ENCODE data around the gene UBAC2.
"Not testable (repeated sequence)": the region's sequence is repeated elsewhere in the genome, so short reads cannot be mapped to it uniquely, and the experiment has no call there.

The UBAC2 gene

DNA sequence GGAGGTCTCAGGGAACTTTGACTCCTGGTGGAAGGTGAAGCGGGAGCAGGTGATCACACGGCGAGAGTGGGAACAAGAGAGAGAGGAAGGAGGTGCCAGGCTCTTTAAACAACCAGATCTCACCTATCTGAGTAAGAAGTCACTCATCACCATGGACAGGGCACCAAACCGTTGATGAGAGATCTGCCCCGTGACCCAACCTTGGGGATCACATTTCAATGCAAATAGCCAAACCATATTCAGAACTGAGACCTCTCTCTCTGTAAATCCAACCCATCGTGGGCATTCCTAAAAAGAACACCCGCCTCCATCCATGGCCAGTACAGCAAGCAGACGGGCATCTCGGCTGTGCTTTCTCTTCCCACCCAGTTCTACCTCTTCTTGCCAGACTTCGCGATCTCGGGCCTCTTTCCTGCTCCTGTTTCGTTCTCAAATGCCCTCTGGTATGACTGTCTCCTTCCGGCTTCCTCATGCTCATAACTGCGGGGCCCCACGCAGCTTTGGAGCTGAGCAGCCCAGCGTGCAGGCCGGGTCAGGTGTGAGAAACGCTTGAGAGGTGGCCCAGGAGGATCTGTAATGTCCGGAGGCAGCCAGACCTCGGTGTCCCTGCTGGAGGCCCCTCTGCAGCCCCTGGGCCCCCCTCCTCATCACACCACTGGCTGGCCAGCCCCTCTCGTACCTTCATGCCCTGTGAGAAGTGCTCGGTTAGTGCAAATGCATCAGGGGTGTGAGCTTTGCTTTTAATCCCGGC is 203.5 kb downstream of the UBAC2 start:
- DNase-seq: peak; percentile 68

DNA sequence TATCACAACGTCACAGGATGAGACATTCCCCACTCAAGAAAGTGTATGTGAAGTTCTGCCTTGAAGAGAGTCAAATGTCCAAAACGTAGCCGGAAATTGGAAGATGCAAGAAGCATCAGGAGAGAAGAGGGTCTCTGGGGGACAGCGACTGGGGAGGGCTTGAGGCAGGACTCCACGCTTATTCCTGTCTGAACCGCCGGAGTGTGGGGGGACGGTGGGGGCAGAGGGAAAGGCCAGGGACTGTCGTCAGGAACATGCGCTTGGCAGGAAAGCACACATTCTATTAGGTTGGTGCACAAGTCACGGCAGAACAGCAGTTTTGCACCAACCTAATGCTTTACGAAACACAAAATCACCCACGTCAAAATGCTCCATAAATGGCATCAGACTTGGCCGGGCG is 205.3 kb downstream of the UBAC2 start:
- no peak for DNase-seq

DNA sequence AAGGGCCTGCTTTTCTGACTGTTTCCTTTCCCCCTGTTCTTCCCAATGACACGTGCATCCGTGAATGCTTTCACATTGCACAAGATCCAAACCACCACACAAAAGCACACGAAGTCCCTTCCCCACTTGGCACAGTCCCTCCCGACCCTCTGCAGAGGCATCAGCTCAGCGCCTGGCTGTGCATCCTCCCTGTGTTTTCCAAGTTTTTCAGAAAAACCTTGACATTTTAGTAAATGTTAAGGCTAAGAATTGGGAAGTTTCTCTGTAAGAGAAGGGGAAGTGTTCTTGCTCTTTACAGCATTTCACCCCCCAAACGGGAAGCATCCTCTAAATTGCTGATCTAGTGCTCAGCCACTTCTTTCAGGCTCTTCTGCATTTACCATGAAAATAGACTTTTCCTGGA is 206.1 kb downstream of the UBAC2 start:
- DNase-seq: no peak

DNA sequence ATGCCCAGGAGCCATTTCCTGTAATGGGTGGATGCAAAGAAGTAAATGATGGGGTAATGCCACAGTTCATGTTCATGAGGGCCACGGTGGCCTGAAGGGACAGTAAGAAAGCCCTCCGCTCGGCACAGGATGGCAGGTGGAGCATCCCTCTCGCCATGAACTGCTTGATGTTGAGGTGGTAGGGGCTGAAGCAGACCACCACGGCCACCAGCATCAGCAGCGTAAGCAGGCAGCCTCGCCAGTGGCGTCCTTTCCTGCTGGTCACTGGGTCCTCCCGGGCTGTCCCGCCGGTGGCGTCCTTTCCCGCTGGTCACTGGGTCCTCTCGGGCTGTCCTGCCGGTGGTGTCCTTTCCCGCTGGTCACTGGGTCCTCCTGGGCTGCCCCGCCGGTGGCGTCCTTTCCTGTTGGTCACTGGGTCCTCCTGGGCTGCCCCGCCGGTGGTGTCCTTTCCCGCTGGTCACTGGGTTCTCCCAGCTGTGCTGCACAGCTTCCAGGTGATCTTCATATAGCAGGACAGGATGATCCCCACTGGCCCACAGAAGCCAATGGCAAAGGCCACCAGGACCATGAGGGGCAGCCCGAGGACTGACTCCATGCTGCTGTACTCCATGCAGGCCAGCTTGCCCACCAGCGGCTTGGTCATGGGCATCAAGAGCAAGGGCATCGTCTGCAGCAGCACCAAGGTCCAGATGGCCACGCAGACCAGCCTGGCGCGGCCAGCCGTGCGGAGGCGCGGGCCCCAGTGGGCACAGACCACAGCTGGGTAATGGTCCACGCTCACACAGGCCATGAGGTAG is 207.4 kb downstream of the UBAC2 start:
- DNase-seq: no peak

DNA sequence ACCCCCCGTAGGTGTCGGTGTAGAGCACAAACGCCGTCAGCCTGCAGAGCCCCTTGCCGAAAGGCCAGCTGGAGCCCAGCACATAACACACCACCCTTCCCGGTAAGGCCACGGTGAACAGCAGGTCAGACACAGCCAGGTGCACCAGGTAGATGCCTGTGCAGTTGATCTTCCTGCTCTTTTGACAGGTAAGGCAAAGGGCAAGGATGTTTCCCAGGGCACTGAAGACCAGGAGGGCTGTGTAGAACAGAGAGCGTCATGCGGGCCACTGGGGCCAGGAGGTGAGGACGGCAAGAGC is 208.0 kb downstream of the UBAC2 start:
- DNase-seq: no peak

DNA sequence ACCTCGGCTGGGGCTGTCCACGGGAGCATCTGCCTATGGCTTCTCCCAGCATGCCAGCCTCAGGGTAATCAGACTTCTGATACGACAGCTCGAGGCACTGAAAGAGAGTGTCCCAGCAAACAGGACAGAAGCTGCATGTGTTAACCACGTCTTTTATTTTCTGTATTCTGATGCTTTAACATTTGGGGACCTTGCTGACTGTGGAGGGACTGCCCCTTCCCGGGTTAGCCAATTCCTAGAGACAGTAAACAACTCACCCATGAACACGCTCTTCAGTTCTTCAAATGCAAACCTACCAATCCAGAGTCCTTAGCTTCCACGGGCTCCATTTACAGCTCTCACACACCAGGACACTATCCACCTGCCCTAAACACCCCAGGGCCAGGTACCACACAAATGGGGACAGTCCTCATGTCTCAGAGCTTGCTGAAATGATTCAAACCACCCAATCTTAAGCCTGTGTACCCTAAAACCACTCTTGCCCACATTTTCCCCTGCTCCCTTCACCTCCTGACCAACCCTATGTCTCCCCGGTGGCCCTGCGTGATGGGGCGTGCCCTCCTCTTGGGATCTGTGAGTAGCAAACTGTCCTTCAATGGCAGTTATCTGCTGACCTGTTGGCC is 208.9 kb downstream of the UBAC2 start:
- DNase-seq: not testable (repeated sequence)

DNA sequence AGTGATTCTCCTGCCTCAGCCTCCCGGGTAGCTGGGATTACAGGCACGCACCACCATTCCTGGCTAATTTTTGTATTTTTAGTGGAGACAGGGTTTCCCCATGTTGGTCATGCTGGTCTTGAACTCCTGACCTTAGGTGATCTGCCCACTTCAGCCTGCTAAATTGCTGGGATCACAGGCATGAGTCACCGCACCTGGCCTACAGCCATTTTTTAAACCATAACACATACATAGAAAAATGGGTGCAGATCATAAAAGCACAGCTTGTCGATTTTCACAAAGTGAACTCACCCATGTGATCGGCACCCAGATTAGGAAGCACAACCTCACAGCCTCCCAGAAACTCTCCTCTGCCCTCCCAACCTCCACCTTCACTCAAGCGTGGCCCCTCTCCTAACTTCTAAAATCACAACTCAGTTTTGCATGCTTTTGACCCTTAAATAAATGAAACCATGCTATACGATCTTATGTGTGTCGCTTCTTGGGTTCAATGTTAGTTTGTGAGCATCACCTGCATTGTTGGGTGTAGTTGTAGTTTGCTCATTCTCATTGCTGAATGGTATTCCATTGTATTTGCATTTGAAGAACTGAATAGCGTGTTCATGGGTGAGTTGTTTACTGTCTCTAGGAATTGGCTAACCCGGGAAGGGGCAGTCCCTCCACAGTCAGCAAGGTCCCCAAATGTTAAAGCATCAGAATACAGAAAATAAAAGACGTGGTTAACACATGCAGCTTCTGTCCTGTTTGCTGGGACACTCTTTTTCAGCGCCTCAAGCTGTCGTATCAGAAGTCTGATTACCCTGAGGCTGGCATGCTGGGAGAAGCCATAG is 210.2 kb downstream of the UBAC2 start:
- DNase-seq: not testable (repeated sequence)

DNA sequence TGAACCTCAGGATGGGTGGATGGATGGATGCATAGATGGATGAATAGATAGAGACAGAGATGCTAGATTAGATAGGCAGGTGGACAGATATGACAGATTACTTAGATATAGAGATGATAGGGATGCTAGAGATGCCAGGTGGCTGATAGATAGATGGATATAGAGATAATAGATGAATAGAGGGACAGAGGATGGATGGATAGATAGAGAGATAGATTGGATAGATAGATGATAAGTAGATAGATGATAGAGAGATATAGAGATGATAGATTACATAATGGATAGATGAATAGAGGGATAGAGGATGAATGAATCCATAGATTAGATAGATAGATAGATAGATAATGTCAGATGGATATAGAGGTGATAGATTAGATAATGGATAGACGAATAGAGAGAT is 212.2 kb downstream of the UBAC2 start:
- no peak for DNase-seq

DNA sequence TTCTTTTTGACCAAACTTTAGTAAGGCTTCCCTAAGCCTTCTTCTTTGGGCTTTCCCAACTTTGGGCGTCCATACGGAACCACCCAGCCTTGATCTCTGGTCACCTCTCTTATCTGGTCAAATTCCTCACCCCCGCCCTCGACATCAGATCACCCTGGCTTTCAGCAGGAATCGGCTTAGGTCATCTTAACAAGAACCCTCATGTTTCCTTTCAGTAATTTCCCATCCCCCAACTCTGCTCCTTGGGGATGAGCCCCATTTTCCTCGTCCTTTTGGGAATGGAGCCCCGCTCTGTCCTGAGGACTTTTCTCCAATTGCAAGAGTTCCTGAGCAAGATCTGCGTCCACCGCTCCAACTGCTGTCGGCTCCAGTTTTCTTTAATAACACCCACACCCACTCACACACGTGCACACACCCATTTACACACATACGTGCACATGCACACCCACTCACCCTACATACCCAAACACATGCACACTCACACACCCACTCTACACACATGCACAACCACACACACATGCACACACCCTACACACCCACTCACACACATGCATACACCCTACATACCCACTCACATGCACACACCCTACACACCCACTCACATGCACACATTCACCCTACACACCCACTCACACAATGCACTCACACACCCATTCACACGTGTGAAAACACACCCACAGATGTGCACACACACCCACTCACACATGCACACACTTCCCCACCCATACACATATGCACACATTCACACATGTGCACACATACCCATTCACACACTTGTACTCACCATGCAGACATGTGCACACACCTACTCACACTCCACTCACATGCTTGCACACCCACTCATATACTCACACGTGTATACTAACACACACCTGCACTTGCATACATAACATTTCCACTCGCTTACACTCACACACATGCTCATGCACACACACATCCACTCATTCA is 213.7 kb downstream of the UBAC2 start:
- no peak for DNase-seq

DNA sequence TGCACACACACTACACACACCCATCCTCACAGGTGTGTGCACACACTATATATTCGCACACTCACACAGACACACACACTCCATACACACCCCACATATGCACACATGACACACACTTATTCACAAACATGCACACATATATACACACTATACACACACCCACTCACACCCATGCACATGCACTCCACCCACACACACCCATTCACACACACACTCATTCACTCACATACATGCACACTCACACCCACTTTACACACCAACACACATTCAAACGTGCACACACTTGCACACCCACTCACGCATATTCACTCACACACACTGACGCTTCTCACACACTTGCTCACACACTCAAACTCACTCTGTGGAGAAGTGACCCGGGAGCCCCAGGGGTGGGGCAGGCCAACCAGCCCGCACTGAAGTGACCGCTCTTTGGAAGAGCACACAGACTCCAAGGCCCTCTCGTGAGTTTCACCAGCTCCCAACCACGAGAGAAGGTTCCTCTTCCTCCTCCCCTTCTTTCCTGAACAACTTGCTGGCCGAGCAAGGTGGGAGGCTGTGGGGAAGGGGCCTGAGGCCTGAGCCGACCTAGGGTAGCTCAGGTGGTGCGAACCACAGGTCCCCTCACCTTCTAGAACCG is 214.5 kb downstream of the UBAC2 start:
- DNase-seq: no peak

DNA sequence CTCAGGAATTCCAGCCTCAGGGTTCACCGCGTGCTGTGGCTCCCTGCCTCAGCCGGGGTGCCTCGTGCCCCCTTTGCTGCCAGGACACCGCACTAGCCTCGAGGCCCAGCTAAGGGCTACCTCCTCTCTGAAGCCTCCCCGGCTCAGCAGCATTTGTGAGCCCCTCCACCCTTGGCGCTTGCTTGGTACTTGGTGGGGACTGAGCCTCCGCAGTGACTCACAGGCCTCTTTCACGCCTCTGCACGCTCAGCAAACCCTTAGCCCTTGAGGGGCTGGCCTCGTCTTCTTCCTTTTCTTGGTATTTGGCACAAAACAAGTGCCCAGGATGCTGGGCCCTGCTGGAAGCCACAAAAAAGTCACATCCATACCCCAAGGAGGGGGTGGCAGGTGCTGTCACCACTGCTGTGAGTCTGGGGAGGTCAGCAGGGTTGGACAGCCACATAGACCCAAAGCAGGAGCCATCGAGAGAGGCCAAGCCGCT is 215.2 kb downstream of the UBAC2 start:
- no peak for DNase-seq

DNA sequence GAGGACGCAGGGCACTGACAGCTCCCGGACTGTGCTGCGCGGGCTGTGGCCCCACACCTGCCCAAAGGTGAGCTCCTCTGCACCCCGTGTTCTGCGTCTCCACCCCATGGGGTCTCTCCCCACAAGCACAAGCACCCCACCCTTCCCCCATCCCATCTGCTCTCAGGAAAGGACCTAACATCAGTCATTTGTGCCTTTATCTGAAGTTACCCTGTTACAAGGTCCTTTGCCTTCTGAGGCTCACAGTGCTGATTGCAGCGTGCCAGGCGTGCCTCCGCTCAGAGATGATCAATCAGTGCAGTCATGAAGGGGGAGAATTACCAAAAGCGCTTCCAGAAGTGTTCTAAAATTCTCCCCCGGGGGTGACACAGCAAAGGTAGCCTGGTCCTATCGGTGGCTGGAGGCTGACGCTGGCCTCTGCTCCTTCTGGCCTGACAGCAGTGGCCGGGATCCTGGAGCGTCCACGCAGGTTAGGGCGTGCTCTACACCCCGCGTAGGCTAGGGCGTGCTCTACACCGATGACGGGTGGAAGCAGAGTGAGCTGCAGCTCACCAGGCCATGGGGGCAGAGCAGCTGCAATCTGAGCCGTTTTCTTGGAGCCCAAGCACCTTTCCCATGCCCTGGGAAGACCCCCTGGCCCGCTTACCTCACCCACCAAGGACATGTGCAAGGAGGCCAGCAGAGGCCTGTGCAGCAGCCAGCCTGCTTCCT is 215.9 kb downstream of the UBAC2 start:
- DNase-seq: no peak

DNA sequence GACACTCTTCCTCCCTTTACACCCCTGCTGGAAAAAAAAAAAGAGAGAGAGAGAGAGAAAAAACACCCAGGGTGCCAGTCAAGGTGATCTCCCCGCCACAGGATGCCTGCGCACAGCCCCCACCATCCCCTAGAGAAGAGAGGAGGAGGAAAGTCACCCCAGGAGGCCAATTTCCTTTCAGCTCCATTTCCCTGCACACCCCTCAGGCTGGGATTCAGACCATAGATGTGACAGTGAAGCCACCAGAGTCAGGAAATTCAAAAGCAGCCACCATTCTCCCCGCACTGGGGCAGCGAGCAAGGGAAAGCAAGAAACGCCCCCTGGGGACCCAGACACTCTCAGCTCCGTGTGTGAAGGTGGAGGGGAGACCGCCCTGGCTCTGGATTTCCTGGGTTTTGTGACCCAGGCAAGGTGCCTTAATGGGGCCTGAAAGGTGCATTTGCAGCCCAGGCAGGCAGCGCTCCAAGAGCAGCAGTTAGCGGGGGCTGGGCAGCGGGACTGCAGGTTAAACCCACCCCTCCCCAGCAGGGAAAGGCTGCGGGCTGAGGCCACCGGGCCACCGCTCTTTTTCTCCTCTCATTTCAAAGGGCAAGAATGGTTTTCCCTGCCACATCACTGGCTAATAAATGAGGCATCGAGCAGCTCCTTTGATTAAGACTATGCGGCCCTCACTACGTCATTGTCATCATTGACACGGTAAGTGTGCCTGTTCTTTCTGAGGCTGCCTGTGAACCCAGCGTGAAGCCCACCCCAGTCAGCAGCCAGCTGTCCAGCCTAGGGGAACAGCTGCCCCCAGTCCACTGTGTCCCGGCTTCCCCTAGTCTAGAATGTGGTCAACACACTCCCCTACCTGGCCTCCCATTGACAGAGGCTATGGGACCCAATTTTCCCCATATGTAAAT is 216.8 kb downstream of the UBAC2 start:
- no peak for DNase-seq

DNA sequence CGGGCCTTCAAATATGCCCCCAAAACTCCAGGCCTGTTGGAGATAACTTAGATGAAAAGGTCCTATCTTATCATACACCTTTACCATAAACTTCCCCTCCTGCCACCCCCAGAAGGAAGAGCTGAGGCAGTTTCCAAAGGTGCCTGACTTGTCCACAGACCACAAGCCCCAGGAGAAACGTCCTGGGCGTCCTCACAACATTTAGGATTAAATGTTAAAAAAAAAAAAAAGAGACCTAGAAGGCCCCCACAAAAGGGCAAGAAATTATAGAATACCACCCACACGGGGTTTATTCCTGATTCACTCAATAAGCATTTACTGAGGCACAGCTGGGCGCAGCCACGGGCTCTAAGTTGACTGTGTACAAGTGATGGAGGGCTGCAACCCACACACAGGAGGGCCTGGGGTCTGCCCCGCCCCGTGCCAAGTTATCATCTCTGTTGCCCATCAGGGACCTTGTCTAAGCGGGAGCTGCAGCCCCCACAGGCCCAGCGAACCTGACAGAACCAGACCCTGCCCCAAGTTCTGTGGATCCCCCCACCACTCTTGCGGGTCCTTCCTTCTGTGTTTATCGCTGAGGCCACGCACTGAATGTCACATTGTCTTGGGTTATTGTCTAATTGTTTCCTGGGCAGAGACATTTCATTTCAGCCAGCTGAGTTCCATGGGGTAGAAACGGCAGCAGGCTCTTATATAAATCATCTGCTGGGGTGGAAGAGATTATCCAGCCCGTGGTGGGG is 217.6 kb downstream of the UBAC2 start:
- DNase-seq: no peak

DNA sequence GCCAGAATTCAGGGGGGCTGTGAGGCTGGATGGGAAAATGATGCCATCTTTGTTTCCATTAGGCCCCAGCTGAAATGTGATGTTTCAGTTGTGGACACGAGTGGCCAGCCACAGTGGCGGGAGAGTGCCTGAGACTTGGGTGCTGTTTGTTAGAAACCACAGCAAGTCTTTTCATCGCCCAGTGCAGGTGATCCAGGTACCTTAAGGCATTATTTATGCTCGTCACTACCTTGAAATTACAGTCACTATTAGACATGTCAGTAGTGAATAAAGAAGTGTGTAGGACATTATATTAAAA is 218.1 kb downstream of the UBAC2 start:
- DNase-seq: no peak

DNA sequence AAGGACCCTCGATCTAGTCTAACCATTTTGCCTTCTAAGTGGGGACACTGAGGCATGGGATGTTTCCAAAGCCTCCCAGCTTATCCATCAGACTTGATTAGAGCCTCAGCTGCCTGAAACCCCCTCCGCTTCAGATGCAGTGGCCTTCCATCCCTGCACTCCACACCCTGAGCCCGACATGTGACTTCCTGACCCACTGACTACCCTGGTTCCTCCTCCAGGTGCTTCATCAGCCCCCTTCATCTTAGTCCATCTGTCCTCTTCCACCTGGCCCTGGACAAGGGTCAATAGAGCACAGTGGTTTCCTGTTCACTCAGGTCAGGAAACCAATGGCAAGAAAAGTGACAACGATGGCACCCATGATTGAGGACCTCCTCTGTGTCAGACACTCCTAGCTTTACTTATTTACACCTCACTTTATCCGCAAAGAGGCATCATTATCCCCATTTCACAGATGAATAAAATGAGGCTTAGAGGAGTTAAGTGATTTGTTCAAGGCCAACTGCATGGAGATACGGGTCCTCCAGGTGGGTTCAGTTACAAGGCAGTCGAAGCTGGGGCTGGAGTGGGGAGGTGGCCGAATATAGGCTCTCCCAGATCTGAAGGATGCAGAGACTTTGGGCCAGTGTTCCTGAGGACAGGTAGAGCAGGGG is 219.1 kb downstream of the UBAC2 start:
- DNase-seq: no peak

DNA sequence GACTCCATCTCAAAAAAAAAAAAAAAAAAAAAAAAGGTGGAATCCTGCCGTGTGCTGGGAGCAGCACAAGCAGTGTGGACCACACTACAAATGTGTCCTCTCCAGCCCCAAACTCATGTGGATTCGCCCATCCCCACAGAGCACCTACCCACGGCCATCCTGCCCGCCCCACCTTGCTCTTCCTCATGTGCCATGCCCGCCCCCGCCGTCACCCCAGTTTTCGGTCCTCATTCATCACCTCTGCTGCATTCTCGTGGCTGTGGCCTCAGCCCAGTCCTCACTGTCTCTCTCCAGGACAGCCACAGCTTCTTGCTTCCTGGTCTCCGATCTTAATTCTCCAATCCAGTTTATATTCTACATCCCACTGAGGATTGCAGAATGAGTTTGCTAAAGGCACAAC is 220.6 kb downstream of the UBAC2 start:
- no peak for DNase-seq

DNA sequence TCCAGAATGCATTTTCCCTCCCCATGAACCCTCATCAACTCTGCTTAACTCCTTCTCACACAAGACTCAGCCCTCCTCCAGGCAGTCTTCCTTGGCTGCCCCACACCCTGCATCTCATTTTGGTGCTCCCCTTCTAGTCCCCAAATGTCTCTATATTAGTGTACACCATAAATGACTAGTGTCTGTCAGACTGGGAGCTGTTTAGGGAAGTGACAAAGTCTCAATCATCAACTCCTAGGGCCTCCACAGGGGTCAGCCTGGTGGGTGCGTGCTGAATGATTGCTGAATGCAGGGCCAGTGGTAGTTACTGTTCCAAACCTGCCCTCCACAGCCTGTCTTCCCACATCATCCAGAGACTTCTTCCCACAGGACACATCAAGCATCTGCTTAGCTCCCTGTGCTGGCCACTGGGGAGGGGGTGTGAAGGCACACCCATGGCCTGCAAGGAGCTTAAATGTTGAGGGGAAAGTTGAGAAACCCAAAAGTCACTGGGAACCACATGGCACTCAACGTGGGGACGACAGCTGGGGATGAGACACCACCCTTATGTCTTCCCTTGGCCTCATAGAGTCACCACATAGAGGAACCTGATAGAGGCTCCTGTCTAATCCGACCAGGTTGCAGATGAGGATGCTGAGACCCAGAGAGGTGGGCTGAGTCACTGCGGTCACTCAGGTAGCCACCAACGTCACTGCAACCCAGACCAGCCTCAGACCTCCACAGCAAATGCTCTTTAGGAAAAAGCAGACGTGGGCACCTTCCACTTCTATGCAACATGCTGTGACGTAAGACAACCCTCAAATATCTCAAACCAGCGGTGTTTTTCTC is 221.3 kb downstream of the UBAC2 start:
- DNase-seq: no peak
